ENCODE data around the gene EXT2. TPM values are rescaled to one million over a fixed set of nuclear protein-coding genes. Genes with fewer than 3 reads are reported as not detected.

Gene EXT2
- total and polyA plus RNA-seq, 2 experiments from 2014 or later = 15.9 to 48.6 TPM

- 0 out of 3 replicates have a peak, but pooled peaks cover 4% of the 10 kb centered on the region for H3K4me1 Mint-ChIP-seq
- H3K27me3 Mint-ChIP-seq (ENCODE audit: insufficient read depth, low read depth, poor library complexity) = no peaks in the 10 kb centered on the region
- H3K4me3 Mint-ChIP-seq = no peak overlapping the region
Measured at GRCh38 chr11:44078794-44079193, 16.7 kb upstream of the EXT2 start.

DNA sequence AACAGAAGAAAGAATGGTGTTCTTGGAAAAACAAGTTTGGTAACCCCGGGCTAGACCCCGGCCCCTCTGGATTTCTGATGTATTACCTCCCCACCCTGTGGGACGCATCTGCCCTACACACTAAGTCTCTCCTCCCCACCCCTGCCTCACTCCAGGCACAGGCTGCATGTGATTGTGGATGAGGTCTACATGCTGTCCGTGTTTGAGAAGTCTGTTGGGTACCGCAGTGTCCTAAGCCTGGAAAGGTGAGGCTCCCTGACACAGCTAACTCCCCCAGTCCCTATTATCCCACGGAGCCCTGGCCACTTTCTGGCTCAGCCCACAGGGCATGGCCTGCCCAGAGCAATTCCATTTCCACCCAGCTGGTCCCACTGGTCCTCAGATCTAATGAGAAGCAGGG is 16.1 kb upstream of the EXT2 start:
- Mint-ChIP-seq H3K9me3 (no peaks in the 10 kb centered on the region; the same call in 2 of the 3 replicates), H3K4me1 (0 out of 3 replicates have a peak, but pooled peaks cover 4% of the 10 kb centered on the region), H3K36me3 (ENCODE audit: low read depth) (peaks cover 10% of the 10 kb centered on the region), H3K27ac (no peak overlapping the region), H3K4me3 (no peak overlapping the region), H3K27me3 (ENCODE audit: insufficient read depth, low read depth, poor library complexity) (no peaks in the 10 kb centered on the region)
- no peaks in the 10 kb centered on the region for H4K20me1 ChIP-seq (replicated peaks; ENCODE audit: insufficient read depth)
- H3K79me2 ChIP-seq (replicated peaks; ENCODE audit: insufficient read depth) = no peaks in the 10 kb centered on the region
- H3K9me2 ChIP-seq (ENCODE audit: insufficient read depth) = no peaks in the 10 kb centered on the region
- DNase-seq (ENCODE audit: low spot score) (no peak), ATAC-seq (no peak)
- no peaks in the 10 kb centered on the region for H3K27me3 ChIP-seq (ENCODE audit: insufficient read depth)
- no peak overlapping the region for H3K4me3 ChIP-seq
- no peaks in the 10 kb centered on the region for H3K36me3 ChIP-seq (ENCODE audit: insufficient read depth)
- H3K4me1 ChIP-seq (ENCODE audit: insufficient read depth) = no peaks in the 10 kb centered on the region
- H3K27ac ChIP-seq (ENCODE audit: low read depth) = no peak overlapping the region
- H2AFZ ChIP-seq = no peak overlapping the region
- no peak overlapping the region for H3K4me2 ChIP-seq
- no peak for TF ChIP-seq EZH2 (IDR thresholded peaks at IDR 0.05; ENCODE audit: low read depth, unreplicated experiment)
- TF ChIP-seq, protein P1, sequence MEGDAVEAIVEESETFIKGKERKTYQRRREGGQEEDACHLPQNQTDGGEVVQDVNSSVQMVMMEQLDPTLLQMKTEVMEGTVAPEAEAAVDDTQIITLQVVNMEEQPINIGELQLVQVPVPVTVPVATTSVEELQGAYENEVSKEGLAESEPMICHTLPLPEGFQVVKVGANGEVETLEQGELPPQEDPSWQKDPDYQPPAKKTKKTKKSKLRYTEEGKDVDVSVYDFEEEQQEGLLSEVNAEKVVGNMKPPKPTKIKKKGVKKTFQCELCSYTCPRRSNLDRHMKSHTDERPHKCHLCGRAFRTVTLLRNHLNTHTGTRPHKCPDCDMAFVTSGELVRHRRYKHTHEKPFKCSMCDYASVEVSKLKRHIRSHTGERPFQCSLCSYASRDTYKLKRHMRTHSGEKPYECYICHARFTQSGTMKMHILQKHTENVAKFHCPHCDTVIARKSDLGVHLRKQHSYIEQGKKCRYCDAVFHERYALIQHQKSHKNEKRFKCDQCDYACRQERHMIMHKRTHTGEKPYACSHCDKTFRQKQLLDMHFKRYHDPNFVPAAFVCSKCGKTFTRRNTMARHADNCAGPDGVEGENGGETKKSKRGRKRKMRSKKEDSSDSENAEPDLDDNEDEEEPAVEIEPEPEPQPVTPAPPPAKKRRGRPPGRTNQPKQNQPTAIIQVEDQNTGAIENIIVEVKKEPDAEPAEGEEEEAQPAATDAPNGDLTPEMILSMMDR (conservative IDR thresholded peaks at IDR 0.05; ENCODE audit: low read depth in 2 of 2) = no peak
- H3F3A ChIP-seq (replicated peaks; ENCODE audit: low read depth) = no peaks in the 10 kb centered on the region

More at GRCh38 chr11:44078794-44079193, 16.7 kb upstream of the EXT2 start:
- H3K36me3 ChIP-seq (ENCODE audit: insufficient read depth) = no peaks in the 10 kb centered on the region
- no peak overlapping the region for H3K4me2 ChIP-seq
- no peaks in the 10 kb centered on the region for H3F3A ChIP-seq (replicated peaks; ENCODE audit: low read depth)
- no peaks in the 10 kb centered on the region for H4K20me1 ChIP-seq (replicated peaks; ENCODE audit: insufficient read depth)
- TF ChIP-seq ZNF114 (CRISPR knock-in tag; IDR thresholded peaks at IDR 0.05) = no peak
- TF ChIP-seq, protein P1 (conservative IDR thresholded peaks at IDR 0.05; ENCODE audit: low read depth in 2 of 2) = no peak
- TF ChIP-seq EZH2phosphoT487 (IDR thresholded peaks at IDR 0.05; ENCODE audit: unreplicated experiment) = no peak
- TF ChIP-seq EZH2 (IDR thresholded peaks at IDR 0.05; ENCODE audit: low read depth, unreplicated experiment) = no peak
- TF ChIP-seq, protein P2, sequence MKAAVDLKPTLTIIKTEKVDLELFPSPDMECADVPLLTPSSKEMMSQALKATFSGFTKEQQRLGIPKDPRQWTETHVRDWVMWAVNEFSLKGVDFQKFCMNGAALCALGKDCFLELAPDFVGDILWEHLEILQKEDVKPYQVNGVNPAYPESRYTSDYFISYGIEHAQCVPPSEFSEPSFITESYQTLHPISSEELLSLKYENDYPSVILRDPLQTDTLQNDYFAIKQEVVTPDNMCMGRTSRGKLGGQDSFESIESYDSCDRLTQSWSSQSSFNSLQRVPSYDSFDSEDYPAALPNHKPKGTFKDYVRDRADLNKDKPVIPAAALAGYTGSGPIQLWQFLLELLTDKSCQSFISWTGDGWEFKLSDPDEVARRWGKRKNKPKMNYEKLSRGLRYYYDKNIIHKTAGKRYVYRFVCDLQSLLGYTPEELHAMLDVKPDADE (IDR thresholded peaks at IDR 0.05) = no peak
- no peak for TF ChIP-seq CREB1 (CRISPR knock-in tag; IDR thresholded peaks at IDR 0.05; ENCODE audit: low read depth)
- no peak overlapping the region for H3K27ac ChIP-seq (ENCODE audit: low read depth)
- H3K4me3 ChIP-seq = no peak overlapping the region
- H3K9me2 ChIP-seq (ENCODE audit: insufficient read depth) = no peaks in the 10 kb centered on the region
- no peak overlapping the region for H3K27ac Mint-ChIP-seq
- no peaks in the 10 kb centered on the region; the same call in 2 of the 3 replicates for H3K9me3 Mint-ChIP-seq
- H3K36me3 Mint-ChIP-seq (ENCODE audit: low read depth) = peaks cover 4% of the 10 kb centered on the region; the same call in 2 of the 3 replicates
- no peaks in the 10 kb centered on the region for H3K27me3 ChIP-seq (ENCODE audit: insufficient read depth)
- no peak overlapping the region for H2AFZ ChIP-seq
- no peak for DNase-seq (ENCODE audit: low spot score)
- ATAC-seq = peak; percentile 34
- no peaks in the 10 kb centered on the region for H3K4me1 ChIP-seq (ENCODE audit: insufficient read depth)
- H3K79me2 ChIP-seq (replicated peaks; ENCODE audit: insufficient read depth) = no peaks in the 10 kb centered on the region
